Natural killer cell (primary cell): ENCODE measurements around the gene ADRM1. TPM values are rescaled to one million over a fixed set of nuclear protein-coding genes. Genes with fewer than 3 reads are reported as not detected.

ENCODE experiments used
- ATAC-seq, 3 donors: fragments of 150-1000 bp in 2 of 3; fragments of 200-7000 bp in 1 of 3; cut with Tn5 transposase; 1 replicate in 1 of 3; 2 replicates in 2 of 3; pipeline ENCODE4 v1.10.0; 2021; ENCODE audit warnings: mild to moderate bottlenecking in 2 of 3, moderate library complexity in 2 of 3
- DNase-seq, 2 donors: peaks; one replicate each; pipeline versions ENCODE4 v3.0.0 to v3.0.0-alpha.2; 2013 to 2021; ENCODE audit warnings: mixed read lengths in 1 of 2
- H3K27ac ChIP-seq: one replicate; pipeline ENCODE4 v1.5.1; 2013; ENCODE audit warnings: mild to moderate bottlenecking, low read length
- H3K27me3 ChIP-seq: one replicate; pipeline ENCODE4 v1.6.1; 2013; ENCODE audit warnings: low read length; ENCODE audit not compliant: control insufficient read depth, insufficient read depth
- H3K36me3 ChIP-seq: one replicate; pipeline ENCODE4 v1.6.1; 2013; ENCODE audit warnings: low read length; ENCODE audit not compliant: control insufficient read depth, insufficient read depth
- H3K4me1 ChIP-seq: one replicate; pipeline ENCODE4 v1.6.1; 2013; ENCODE audit warnings: low read length; ENCODE audit not compliant: control insufficient read depth, insufficient read depth
- H3K4me3 ChIP-seq: one replicate; pipeline ENCODE4 v1.5.1; 2013; ENCODE audit warnings: low read length
- H3K9me3 ChIP-seq: one replicate; pipeline ENCODE4 v1.6.1; 2013; ENCODE audit warnings: low read length; ENCODE audit not compliant: control insufficient read depth, insufficient read depth
- H3K27ac Mint-ChIP-seq, 2 donors: one replicate each; pipeline ENCODE4 v1.8.0; 2022; ENCODE audit warnings: mild to moderate bottlenecking in 2 of 2, mixed read lengths in 2 of 2, moderate library complexity in 1 of 2
- H3K27me3 Mint-ChIP-seq, 2 donors: one replicate each; pipeline ENCODE4 v1.8.0; 2022; ENCODE audit warnings: low read depth in 2 of 2, mixed read lengths in 2 of 2
- H3K36me3 Mint-ChIP-seq: one replicate; pipeline ENCODE4 v1.8.0; 2022; ENCODE audit warnings: mixed read lengths
- H3K4me1 Mint-ChIP-seq, 2 donors: one replicate each; pipeline ENCODE4 v1.8.0; 2022; ENCODE audit warnings: mixed read lengths in 2 of 2
- H3K4me3 Mint-ChIP-seq: one replicate; pipeline ENCODE4 v1.8.0; 2022; ENCODE audit warnings: mild to moderate bottlenecking, moderate library complexity, mixed read lengths
- H3K9me3 Mint-ChIP-seq, 2 donors: one replicate each; pipeline ENCODE4 v1.8.0; 2022; ENCODE audit warnings: mixed read lengths in 2 of 2
- WGBS: methylation state at CpG from one replicate; pipeline ENCODE4 v1.1.7; 2013; ENCODE audit warnings: missing lambda C conversion rate; ENCODE audit not compliant: insufficient coverage; 5-methylcytosine and 5-hydroxymethylcytosine counted together
- intact Hi-C: fragments of 100-400 bp; cut with micrococcal nuclease; formaldehyde crosslinking; loops from one replicate; pipeline ENCODE4 v1.14.2; 2022
- total RNA-seq, 4 donors: library from RNA; stranded (reverse); fragments of 120-200 nt in 1 of 4; gene quantifications; one replicate each; pipeline versions ENCODE4 v1.2.3 to v1.2.4, GENCODE V29; 2013 to 2022
- TF ChIP-seq, protein P1 (sequence below): fragments of 200-600 bp; IDR thresholded peaks from one replicate; pipeline ENCODE4 v1.8.0; 2022; ENCODE audit warnings: antibody characterized with exemption

ADRM1 gene
- total RNA-seq, 3 donors from 2014 or later (not counting 1 experiment from before 2014, with no cell fraction given), result 81.4 to 88.4 (median 84.6) TPM

DNA sequence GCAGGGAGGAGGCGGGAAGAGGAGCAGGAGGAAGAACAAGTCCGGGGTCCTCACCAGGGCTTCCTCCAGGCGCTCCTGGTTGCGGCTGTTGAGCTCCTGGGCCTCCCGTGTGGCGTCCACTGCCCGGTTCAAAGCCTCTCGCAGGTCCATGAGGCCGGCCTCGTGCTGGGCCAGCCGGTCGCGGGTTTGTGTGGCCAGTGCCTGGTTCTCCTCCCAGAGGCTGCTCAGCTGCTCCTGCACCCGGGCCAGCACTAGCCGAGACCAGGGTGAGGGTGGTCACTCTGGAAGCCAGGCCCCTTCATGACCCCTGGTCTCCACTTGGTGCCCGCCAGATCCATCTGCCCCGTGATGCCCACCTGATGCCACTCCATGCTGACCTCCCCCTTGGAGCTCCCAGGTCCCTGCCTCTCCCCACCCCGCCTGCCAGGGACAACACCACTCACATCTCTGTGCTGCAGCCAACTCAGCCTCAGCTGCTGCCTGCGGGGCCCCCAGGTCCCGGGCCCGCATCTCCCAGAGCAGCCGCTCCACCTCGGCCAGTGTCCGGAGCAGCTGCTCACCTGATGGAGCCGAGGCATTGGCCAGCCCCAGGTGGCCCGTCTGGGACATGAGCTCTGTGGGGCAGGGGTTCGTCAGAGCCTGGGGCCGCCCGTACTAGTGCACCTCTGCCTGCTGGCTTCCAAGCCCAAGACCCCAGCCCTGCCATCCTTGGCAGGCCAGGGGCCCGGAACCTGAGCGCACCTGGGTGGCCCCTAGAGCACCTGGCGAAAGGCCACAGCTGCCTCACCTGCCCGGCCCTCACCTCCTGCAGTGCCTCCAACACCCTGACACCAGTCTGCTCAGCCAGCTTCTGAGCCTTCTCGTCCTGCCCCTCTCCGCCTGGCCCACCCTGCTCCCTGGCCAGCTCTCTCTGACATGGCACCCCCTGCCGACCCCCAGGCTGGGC is 15.9 kb downstream of the ADRM1 start:
- H3K4me3 Mint-ChIP-seq, result no peak overlapping the region
- intact Hi-C loops, result no loop called here
- Histone ChIP-seq H3K27me3 (no peaks in the 10 kb centered on the region), H3K4me3 (no peak overlapping the region), H3K9me3 (no peaks in the 10 kb centered on the region), H3K36me3 (no peaks in the 10 kb centered on the region), H3K27ac (no peak overlapping the region), H3K4me1 (no peaks in the 10 kb centered on the region)
- DNase-seq (no peak), ATAC-seq (no peak)
- H3K27ac Mint-ChIP-seq, result no peak overlapping the region
- no peaks in the 10 kb centered on the region for H3K27me3 Mint-ChIP-seq
- peaks cover 0 to 6% of the 10 kb centered on the region in 2 donors for H3K4me1 Mint-ChIP-seq
- H3K9me3 Mint-ChIP-seq, result no peaks in the 10 kb centered on the region
- no peaks in the 10 kb centered on the region for H3K36me3 Mint-ChIP-seq
- 94% methylated on average over 36 of the region's 36 CpGs for WGBS
- TF ChIP-seq, protein P1, sequence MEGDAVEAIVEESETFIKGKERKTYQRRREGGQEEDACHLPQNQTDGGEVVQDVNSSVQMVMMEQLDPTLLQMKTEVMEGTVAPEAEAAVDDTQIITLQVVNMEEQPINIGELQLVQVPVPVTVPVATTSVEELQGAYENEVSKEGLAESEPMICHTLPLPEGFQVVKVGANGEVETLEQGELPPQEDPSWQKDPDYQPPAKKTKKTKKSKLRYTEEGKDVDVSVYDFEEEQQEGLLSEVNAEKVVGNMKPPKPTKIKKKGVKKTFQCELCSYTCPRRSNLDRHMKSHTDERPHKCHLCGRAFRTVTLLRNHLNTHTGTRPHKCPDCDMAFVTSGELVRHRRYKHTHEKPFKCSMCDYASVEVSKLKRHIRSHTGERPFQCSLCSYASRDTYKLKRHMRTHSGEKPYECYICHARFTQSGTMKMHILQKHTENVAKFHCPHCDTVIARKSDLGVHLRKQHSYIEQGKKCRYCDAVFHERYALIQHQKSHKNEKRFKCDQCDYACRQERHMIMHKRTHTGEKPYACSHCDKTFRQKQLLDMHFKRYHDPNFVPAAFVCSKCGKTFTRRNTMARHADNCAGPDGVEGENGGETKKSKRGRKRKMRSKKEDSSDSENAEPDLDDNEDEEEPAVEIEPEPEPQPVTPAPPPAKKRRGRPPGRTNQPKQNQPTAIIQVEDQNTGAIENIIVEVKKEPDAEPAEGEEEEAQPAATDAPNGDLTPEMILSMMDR, result no peak

DNA sequence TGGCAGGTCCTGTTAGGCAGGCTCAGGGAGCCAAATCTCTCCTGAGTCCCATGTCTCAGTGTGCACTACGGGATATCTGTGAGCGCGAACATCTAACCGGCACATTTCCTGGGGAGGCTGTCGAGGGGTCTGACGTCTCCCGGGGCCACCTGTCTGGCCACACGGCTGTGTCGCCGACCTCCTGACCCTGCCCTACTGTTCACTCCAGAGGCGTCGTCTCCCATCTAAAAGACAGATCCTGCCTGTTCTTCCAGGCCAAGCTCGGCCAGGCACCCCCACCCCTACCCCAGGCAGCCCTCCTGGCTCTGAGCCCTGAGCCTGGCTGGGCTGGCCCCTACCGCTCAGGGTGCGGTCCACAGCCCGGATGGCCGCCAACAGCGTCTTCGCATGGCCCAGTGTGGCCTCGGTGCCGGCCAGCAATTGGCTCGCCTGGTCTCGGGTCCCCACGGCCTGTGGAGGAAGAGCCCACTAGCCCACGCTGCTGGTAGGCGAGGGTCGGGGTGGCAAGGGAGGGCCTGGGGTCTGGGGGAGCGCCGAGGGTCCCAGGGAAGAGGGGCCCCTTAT is 16.6 kb downstream of the ADRM1 start:
- H3K4me1 ChIP-seq, result no peaks in the 10 kb centered on the region
- no peak overlapping the region for H3K4me3 ChIP-seq
- H3K9me3 ChIP-seq, result no peaks in the 10 kb centered on the region
- TF ChIP-seq, protein P1, result no peak
- no peaks in the 10 kb centered on the region for H3K27me3 ChIP-seq
- ATAC-seq (no peak), DNase-seq (no peak)
- WGBS, result 91% methylated on average over 24 of the region's 29 CpGs
- Mint-ChIP-seq H3K4me3 (no peak overlapping the region), H3K9me3 (no peaks in the 10 kb centered on the region), H3K36me3 (no peaks in the 10 kb centered on the region), H3K27ac (peak overlapping the region in 1 of 2 donors; percentile 61), H3K4me1 (peaks cover 0 to 6% of the 10 kb centered on the region in 2 donors), H3K27me3 (no peaks in the 10 kb centered on the region)
- intact Hi-C loops, result no loop called here
- no peak overlapping the region for H3K27ac ChIP-seq
- H3K36me3 ChIP-seq, result no peaks in the 10 kb centered on the region

DNA sequence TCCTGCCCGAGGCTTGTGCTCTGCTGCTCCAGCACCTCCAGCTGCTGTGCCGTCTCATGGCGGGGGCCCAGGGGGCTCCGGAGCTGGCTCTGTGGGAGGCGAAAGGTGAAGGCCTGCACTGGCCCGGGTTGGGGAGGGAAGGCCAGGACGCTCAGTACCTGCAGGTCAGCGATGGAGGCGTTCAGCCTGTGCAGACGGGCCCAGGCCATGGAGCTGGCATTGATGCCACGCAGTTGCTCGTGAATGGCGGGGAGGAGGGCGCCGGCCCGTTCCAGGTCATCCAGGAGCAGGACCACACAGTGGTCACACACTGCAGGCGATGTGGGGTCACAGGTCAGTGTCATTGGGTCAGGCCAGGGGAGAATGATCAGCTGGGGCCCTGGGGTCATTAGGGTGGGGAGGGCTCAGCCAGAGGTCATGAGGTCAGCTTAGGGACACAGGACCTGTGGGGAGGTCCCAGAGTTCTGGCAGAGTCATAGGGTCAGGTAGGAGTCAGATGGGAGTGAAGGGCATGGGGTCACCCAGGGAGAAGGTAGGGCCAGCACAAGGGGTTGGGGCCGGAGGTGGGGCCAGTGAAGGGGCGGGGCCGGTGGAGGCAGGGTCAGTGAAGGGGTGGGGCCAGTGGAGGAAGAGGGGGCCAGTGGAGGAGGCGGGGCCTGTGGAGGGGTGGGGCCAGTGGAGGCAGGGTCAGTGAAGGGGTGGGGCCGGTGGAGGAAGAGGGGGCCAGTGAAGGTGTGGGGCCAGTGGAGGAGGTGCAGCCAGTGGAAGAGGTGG is 18.0 kb downstream of the ADRM1 start:
- peaks cover 0 to 6% of the 10 kb centered on the region in 2 donors for H3K4me1 Mint-ChIP-seq
- peak in 2 of 3 donors; percentile 43 to 55 for ATAC-seq

More for the DNA sequence above, 18.0 kb downstream of the ADRM1 start:
- Mint-ChIP-seq H3K4me3 (no peak overlapping the region), H3K27ac (peak overlapping the region; percentile 21 to 72), H3K27me3 (no peaks in the 10 kb centered on the region), H3K36me3 (no peaks in the 10 kb centered on the region), H3K9me3 (no peaks in the 10 kb centered on the region)
- intact Hi-C loops, result no loop called here
- 95% methylated on average over 22 of the region's 22 CpGs for WGBS
- TF ChIP-seq, protein P1, result no peak
- no peaks in the 10 kb centered on the region for H3K4me1 ChIP-seq
- no peak for DNase-seq
- no peaks in the 10 kb centered on the region for H3K27me3 ChIP-seq
- no peaks in the 10 kb centered on the region for H3K9me3 ChIP-seq
- H3K27ac ChIP-seq, result no peak overlapping the region
- no peaks in the 10 kb centered on the region for H3K36me3 ChIP-seq
- H3K4me3 ChIP-seq, result no peak overlapping the region
